Measurements from ENCODE around the gene ALX1. TPM values are rescaled to one million over a fixed set of nuclear protein-coding genes. Genes with fewer than 3 reads are reported as not detected.

The ALX1 gene
- total and polyA plus RNA-seq, 2 of the 4 experiments (the other 2 are of a cell fraction) = not detected

DNA sequence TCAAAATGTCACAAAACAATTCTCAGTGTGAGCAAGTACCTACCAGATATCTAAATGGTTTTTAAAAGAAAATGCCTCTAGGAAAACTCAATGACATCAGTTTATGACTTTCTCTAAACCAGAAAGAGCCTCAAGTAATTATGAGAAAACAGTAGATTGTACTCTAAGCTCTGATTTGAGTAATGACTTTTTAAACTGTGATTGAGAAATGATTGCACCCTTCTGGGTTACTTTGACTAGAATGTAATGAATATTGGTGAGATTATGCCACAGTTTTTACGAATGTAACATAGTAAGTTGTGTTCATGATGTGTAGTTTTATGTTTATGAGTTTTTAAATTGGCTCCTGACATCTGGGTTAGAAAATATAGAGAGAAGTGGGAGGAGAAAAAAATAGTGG, 68.8 kb downstream of the ALX1 start:
- no peak overlapping the region for H2BK15ac ChIP-seq (ENCODE audit: low read depth, low read length)
- no peak for TF ChIP-seq RFX5 (IDR thresholded peaks at IDR 0.05; ENCODE audit: low read depth, low read length)
- no peak for TF ChIP-seq MAFK (IDR thresholded peaks at IDR 0.05; ENCODE audit: low read depth, low read length)
- TF ChIP-seq, protein P1, sequence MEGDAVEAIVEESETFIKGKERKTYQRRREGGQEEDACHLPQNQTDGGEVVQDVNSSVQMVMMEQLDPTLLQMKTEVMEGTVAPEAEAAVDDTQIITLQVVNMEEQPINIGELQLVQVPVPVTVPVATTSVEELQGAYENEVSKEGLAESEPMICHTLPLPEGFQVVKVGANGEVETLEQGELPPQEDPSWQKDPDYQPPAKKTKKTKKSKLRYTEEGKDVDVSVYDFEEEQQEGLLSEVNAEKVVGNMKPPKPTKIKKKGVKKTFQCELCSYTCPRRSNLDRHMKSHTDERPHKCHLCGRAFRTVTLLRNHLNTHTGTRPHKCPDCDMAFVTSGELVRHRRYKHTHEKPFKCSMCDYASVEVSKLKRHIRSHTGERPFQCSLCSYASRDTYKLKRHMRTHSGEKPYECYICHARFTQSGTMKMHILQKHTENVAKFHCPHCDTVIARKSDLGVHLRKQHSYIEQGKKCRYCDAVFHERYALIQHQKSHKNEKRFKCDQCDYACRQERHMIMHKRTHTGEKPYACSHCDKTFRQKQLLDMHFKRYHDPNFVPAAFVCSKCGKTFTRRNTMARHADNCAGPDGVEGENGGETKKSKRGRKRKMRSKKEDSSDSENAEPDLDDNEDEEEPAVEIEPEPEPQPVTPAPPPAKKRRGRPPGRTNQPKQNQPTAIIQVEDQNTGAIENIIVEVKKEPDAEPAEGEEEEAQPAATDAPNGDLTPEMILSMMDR (conservative IDR thresholded peaks at IDR 0.05; ENCODE audit: low read depth, low read length) = no peak
- TF ChIP-seq RAD21 (IDR thresholded peaks at IDR 0.05; ENCODE audit: low read length) = no peak
- TF ChIP-seq, protein P2, sequence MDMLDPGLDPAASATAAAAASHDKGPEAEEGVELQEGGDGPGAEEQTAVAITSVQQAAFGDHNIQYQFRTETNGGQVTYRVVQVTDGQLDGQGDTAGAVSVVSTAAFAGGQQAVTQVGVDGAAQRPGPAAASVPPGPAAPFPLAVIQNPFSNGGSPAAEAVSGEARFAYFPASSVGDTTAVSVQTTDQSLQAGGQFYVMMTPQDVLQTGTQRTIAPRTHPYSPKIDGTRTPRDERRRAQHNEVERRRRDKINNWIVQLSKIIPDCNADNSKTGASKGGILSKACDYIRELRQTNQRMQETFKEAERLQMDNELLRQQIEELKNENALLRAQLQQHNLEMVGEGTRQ (IDR thresholded peaks at IDR 0.05; ENCODE audit: low read depth, low read length) = no peak
- TF ChIP-seq CEBPB (IDR thresholded peaks at IDR 0.05; ENCODE audit: low read depth, low read length) = no peak
- no peak for TF ChIP-seq NFE2L2 (IDR thresholded peaks at IDR 0.05; ENCODE audit: low read depth, low read length)
- TF ChIP-seq MAZ (IDR thresholded peaks at IDR 0.05; ENCODE audit: borderline replicate concordance, low read depth, low read length) = no peak
- TF ChIP-seq FOS (IDR thresholded peaks at IDR 0.05; ENCODE audit: low read depth, low read length) = no peak
- no peak for TF ChIP-seq MXI1 (IDR thresholded peaks at IDR 0.05; ENCODE audit: borderline replicate concordance, low read depth, low read length)
- no peak for TF ChIP-seq BHLHE40 (IDR thresholded peaks at IDR 0.05; ENCODE audit: low read depth, low read length)
- TF ChIP-seq, protein P3, sequence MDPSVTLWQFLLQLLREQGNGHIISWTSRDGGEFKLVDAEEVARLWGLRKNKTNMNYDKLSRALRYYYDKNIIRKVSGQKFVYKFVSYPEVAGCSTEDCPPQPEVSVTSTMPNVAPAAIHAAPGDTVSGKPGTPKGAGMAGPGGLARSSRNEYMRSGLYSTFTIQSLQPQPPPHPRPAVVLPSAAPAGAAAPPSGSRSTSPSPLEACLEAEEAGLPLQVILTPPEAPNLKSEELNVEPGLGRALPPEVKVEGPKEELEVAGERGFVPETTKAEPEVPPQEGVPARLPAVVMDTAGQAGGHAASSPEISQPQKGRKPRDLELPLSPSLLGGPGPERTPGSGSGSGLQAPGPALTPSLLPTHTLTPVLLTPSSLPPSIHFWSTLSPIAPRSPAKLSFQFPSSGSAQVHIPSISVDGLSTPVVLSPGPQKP (IDR thresholded peaks at IDR 0.05; ENCODE audit: borderline replicate concordance, low read depth, low read length) = no peak
- TF ChIP-seq RCOR1 (IDR thresholded peaks at IDR 0.05; ENCODE audit: insufficient replicate concordance, low read length) = no peak
- no peak for TF ChIP-seq SMC3 (IDR thresholded peaks at IDR 0.05; ENCODE audit: low read depth, low read length)
- no peak for TF ChIP-seq POLR2A (IDR thresholded peaks at IDR 0.05; ENCODE audit: low read depth, low read length)
- no peak for TF ChIP-seq CHD1 (IDR thresholded peaks at IDR 0.05; ENCODE audit: low read depth, low read length)
- no peak overlapping the region for H2AK9ac ChIP-seq (replicated peaks; ENCODE audit: low read depth, low read length, poor library complexity)
- no peaks in the 10 kb centered on the region for H3K9me1 ChIP-seq (ENCODE audit: insufficient read depth, low read length)
- no peak overlapping the region for H2AK5ac ChIP-seq (ENCODE audit: low read depth, low read length)
- BruUV-seq (replicated peaks) = no TSS peak
- H3K9me3 ChIP-seq (ENCODE audit: control insufficient read depth, insufficient read depth, low read length) = no peaks in the 10 kb centered on the region
- ChIA-PET POLR2A (ENCODE audit: unreplicated experiment) (no interaction called here), CTCF (no interaction called here)
- DNase-seq = no peak
- no peak overlapping the region for H2AFZ ChIP-seq (replicated peaks; ENCODE audit: low read length, poor library complexity)
- H3K79me1 ChIP-seq (ENCODE audit: low read depth in 1 of 2, low read length in 2 of 2) = no peaks in the 10 kb centered on the region
- no peak overlapping the region for H4K8ac ChIP-seq (ENCODE audit: low read depth in 2 of 2, low read length in 2 of 2)
- no peak overlapping the region for H3K9ac ChIP-seq (ENCODE audit: low read depth, low read length)
- no peaks in the 10 kb centered on the region for H3K36me3 ChIP-seq (ENCODE audit: control insufficient read depth, insufficient read depth, low read length)
- intact Hi-C loops (cut with micrococcal nuclease) = no loop called here
- no peak overlapping the region for H4K91ac ChIP-seq (ENCODE audit: insufficient read depth, low read depth, low read length)
- H3K27me3 ChIP-seq (ENCODE audit: control insufficient read depth, insufficient read depth, low read length) = no peaks in the 10 kb centered on the region
- in situ Hi-C loops (cut with MboI; ENCODE audit: low sequenced_read_pairs) = no loop called here
- no peak for ATAC-seq (ENCODE audit: low read depth)
- H3K56ac ChIP-seq (ENCODE audit: extremely low read depth, insufficient read depth, low read length) = no peak overlapping the region
- no peak overlapping the region for H2BK120ac ChIP-seq (ENCODE audit: low read depth, low read length)
- H3K4me2 ChIP-seq (ENCODE audit: low read depth, low read length) = no peak overlapping the region
- H2BK5ac ChIP-seq (ENCODE audit: low read depth, low read length, poor library complexity, severe bottlenecking) = no peak overlapping the region
- H4K20me1 ChIP-seq (ENCODE audit: insufficient read depth, low read length) = no peaks in the 10 kb centered on the region
- H4K5ac ChIP-seq (ENCODE audit: low read depth, low read length) = no peak overlapping the region
- H3K18ac ChIP-seq (ENCODE audit: low read depth, low read length) = no peak overlapping the region
- dilution Hi-C loops (cut with HindIII; ENCODE audit: low sequenced_read_pairs, unreplicated experiment) = no loop called here
- no peak overlapping the region for H3K4me3 ChIP-seq (ENCODE audit: insufficient read depth, low read depth, low read length)
- H3K4me1 ChIP-seq (ENCODE audit: control insufficient read depth, insufficient read depth, low read length) = no peaks in the 10 kb centered on the region
- H3K14ac ChIP-seq (replicated peaks; ENCODE audit: low read depth, low read length) = no peak overlapping the region
- no peak overlapping the region for H3K23ac ChIP-seq (ENCODE audit: low read depth, low read length)
- no peak overlapping the region for H3K4ac ChIP-seq (ENCODE audit: low read depth, low read length)
- no peak overlapping the region for H3K27ac ChIP-seq (ENCODE audit: insufficient read depth, low read length)
- WGBS, 2 experiments (ENCODE audit: extremely low coverage in 2 of 2, insufficient read length in 1 of 2) = no CpG with 5 or more reads among the region's 1 CpG
- H2BK20ac ChIP-seq (ENCODE audit: low read depth, low read length) = no peak overlapping the region
